DND-41 (cell line): Measurements from ENCODE around the gene CSRNP3.

Experiments used
- CTCF ChIP-seq: IDR thresholded peaks from 2 replicates; pipeline ENCODE4 v1.5.1; 2012; ENCODE audit warnings: borderline replicate concordance, low read length, moderate library complexity, mild to moderate bottlenecking; ENCODE audit not compliant: poor library complexity, severe bottlenecking; ENCODE audit errors: extremely low read depth
- EZH2 ChIP-seq: IDR thresholded peaks from 3 replicates; pipeline ENCODE4 v1.6.1; 2012; ENCODE audit warnings: borderline replicate concordance, low read depth, mild to moderate bottlenecking, moderate library complexity, low read length, inconsistent platforms; ENCODE audit not compliant: severe bottlenecking

GRCh38 chr2:165718610-165719210 lies 249.2 kb downstream of the CSRNP3 start:
- TF ChIP-seq CTCF (no peak), EZH2 (no peak)
